Measurements from ENCODE around the gene HCLS1. TPM values are rescaled to one million over a fixed set of nuclear protein-coding genes. Genes with fewer than 3 reads are reported as not detected.

Gene HCLS1
- total RNA-seq, 2 donors from 2014 or later, result 0.53 to 1.3 TPM

DNA sequence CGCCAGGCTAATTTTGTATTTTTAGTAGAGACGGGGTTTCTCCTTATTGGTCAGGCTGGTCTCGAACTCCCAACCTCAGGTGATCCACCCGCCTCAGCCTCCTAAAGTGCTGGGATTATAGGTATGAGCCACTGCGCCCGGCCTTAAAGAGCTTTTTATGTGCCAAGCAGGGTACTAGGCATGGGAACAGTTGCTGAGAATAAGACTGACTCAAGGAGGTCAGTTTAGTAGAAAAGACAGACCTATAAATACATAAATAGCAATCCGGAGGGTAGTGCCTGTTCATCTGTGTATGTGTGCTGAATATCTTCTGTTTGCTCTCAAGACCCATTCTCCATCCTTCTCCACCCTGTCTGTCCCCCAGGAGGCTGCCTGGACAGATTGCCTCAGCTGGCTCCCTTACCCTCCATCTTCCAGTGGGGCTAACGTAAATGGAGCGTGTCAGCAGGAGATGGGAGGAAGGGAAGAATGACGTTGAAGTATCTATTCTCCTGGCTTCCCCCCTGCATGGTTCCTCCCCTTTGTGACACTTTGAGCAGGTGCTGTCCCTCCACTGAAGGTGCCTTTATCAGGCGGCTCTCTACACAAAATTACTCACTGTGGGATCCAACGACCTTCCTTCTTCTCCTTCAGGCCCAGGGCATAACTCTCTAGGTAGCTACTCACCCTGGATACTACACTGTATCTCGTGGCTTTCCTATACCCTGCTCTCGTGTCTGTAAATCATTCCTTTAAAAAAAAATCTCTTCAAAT, 36.4 kb downstream of the HCLS1 start:
- H3K27me3 ChIP-seq (ENCODE audit: control insufficient read depth, insufficient read depth, low read length, poor library complexity, severe bottlenecking), result no peaks in the 10 kb centered on the region
- H3K27ac ChIP-seq (ENCODE audit: low read depth, low read length), result no peak overlapping the region
- WGBS, 2 experiments (ENCODE audit: insufficient coverage in 1 of 2, insufficient read length in 1 of 2), result 80 to 81% methylated on average over 12 to 13 of the region's 14 CpGs
- TF ChIP-seq, protein P1, sequence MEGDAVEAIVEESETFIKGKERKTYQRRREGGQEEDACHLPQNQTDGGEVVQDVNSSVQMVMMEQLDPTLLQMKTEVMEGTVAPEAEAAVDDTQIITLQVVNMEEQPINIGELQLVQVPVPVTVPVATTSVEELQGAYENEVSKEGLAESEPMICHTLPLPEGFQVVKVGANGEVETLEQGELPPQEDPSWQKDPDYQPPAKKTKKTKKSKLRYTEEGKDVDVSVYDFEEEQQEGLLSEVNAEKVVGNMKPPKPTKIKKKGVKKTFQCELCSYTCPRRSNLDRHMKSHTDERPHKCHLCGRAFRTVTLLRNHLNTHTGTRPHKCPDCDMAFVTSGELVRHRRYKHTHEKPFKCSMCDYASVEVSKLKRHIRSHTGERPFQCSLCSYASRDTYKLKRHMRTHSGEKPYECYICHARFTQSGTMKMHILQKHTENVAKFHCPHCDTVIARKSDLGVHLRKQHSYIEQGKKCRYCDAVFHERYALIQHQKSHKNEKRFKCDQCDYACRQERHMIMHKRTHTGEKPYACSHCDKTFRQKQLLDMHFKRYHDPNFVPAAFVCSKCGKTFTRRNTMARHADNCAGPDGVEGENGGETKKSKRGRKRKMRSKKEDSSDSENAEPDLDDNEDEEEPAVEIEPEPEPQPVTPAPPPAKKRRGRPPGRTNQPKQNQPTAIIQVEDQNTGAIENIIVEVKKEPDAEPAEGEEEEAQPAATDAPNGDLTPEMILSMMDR (conservative IDR thresholded peaks at IDR 0.05), result no peak
- Mint-ChIP-seq H3K4me1 (no peaks in the 10 kb centered on the region), H3K36me3 (ENCODE audit: low read depth) (no peaks in the 10 kb centered on the region), H3K27ac (no peak overlapping the region), H3K4me3 (no peak overlapping the region), H3K9me3 (no peaks in the 10 kb centered on the region), H3K27me3 (ENCODE audit: insufficient read depth) (no peaks in the 10 kb centered on the region)
- H3K36me3 ChIP-seq (ENCODE audit: control insufficient read depth, insufficient read depth, low read length), result no peaks in the 10 kb centered on the region
- H3K4me3 ChIP-seq (ENCODE audit: low read length), result no peak overlapping the region
- H3K9ac ChIP-seq (ENCODE audit: extremely low read depth, low read length, poor library complexity, severe bottlenecking), result no peak overlapping the region
- no peaks in the 10 kb centered on the region for H3K9me3 ChIP-seq (ENCODE audit: control insufficient read depth, low read length)
- no peaks in the 10 kb centered on the region for H3K4me1 ChIP-seq (ENCODE audit: control insufficient read depth, insufficient read depth, low read length)
- DNase-seq, result no peak

DNA sequence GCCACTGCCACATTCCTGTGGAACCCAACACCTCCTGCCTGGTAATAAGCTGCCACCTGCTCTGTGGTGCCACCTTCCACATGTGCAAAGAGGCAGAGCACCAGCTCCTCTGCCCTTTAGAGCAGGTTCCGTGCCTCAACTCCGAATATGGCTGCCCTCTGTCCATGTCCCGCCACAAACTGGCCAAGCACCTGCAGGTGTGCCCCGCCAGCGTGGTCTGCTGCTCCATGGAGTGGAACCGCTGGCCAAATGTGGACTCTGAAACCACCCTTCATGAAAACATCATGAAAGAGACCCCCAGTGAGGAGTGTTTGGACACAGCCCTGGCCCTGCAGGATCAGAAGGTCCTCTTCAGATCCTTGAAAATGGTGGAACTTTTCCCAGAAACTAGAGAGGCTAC, 39.2 kb downstream of the HCLS1 start:
- H3K4me1 Mint-ChIP-seq, result no peaks in the 10 kb centered on the region
- H3K36me3 Mint-ChIP-seq (ENCODE audit: low read depth), result no peaks in the 10 kb centered on the region
- H3K9ac ChIP-seq (ENCODE audit: extremely low read depth, low read length, poor library complexity, severe bottlenecking), result no peak overlapping the region
- no peak overlapping the region for H3K4me3 ChIP-seq (ENCODE audit: low read length)
- no peaks in the 10 kb centered on the region for H3K27me3 ChIP-seq (ENCODE audit: control insufficient read depth, insufficient read depth, low read length, poor library complexity, severe bottlenecking)
- no peak for DNase-seq
- TF ChIP-seq, protein P1 (conservative IDR thresholded peaks at IDR 0.05), result no peak
- H3K4me3 Mint-ChIP-seq, result no peak overlapping the region
- H3K36me3 ChIP-seq (ENCODE audit: control insufficient read depth, insufficient read depth, low read length), result no peaks in the 10 kb centered on the region
- H3K27ac ChIP-seq (ENCODE audit: low read depth, low read length), result no peak overlapping the region
- H3K9me3 ChIP-seq (ENCODE audit: control insufficient read depth, low read length), result no peaks in the 10 kb centered on the region
- no peaks in the 10 kb centered on the region for H3K27me3 Mint-ChIP-seq (ENCODE audit: insufficient read depth)
- H3K27ac Mint-ChIP-seq, result no peak overlapping the region
- no peaks in the 10 kb centered on the region for H3K9me3 Mint-ChIP-seq
- H3K4me1 ChIP-seq (ENCODE audit: control insufficient read depth, insufficient read depth, low read length), result no peaks in the 10 kb centered on the region
- WGBS, 2 experiments (ENCODE audit: insufficient coverage in 1 of 2, insufficient read length in 1 of 2), result 90 to 100% methylated on average over 4 to 6 of the region's 6 CpGs

DNA sequence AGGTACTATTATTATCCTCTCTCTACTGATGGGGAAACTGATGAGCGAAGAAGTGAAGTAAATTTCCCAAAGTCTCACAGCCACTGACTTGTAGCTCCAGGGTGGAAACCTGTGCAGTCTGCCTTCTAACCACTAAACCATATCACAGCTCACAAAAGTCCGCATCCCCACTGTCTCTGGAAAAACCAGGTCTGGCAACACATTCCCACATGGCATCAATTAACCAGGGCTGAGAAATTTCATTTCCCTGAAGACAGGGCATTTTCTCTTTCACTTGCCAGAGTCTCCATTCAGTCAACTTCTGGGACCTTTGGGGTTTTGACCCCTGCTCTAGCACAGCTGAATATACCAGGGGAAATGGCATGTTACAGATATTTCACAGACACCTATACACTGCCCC, 41.0 kb downstream of the HCLS1 start:
- DNase-seq, result no peak
- no peaks in the 10 kb centered on the region for H3K4me1 Mint-ChIP-seq
- Histone ChIP-seq H3K27ac (ENCODE audit: low read depth, low read length) (no peak overlapping the region), H3K27me3 (ENCODE audit: control insufficient read depth, insufficient read depth, low read length, poor library complexity, severe bottlenecking) (no peaks in the 10 kb centered on the region), H3K4me3 (ENCODE audit: low read length) (no peak overlapping the region), H3K36me3 (ENCODE audit: control insufficient read depth, insufficient read depth, low read length) (no peaks in the 10 kb centered on the region), H3K9me3 (ENCODE audit: control insufficient read depth, low read length) (no peaks in the 10 kb centered on the region), H3K4me1 (ENCODE audit: control insufficient read depth, insufficient read depth, low read length) (no peaks in the 10 kb centered on the region), H3K9ac (ENCODE audit: extremely low read depth, low read length, poor library complexity, severe bottlenecking) (no peak overlapping the region)
- no peaks in the 10 kb centered on the region for H3K36me3 Mint-ChIP-seq (ENCODE audit: low read depth)
- no peaks in the 10 kb centered on the region for H3K9me3 Mint-ChIP-seq
- H3K27ac Mint-ChIP-seq, result no peak overlapping the region
- no peak overlapping the region for H3K4me3 Mint-ChIP-seq
- TF ChIP-seq, protein P1 (conservative IDR thresholded peaks at IDR 0.05), result no peak
- WGBS, 2 experiments (ENCODE audit: insufficient coverage in 1 of 2, insufficient read length in 1 of 2), result 88 to 93% methylated on average over 2 of the region's 2 CpGs
- H3K27me3 Mint-ChIP-seq (ENCODE audit: insufficient read depth), result no peaks in the 10 kb centered on the region
